Loucy (cell line): ENCODE data around the gene GRAPL.
"Not testable (repeated sequence)": the region's sequence is repeated elsewhere in the genome, so short reads cannot be mapped to it uniquely, and the experiment has no call there.

Source experiments
- H2AFZ ChIP-seq: fragments of 200-600 bp; sonication (generic); 2 replicates; pipeline ENCODE4 v1.6.0; 2016; ENCODE audit warnings: antibody characterized with exemption, mild to moderate bottlenecking, low read length, moderate library complexity
- H3F3A ChIP-seq: fragments of 200-600 bp; 2 replicates; pipeline ENCODE4 v1.6.0; 2016; ENCODE audit warnings: antibody characterized with exemption, low read depth, mild to moderate bottlenecking
- H3K27me3 ChIP-seq: fragments of 200-600 bp; sonication (generic); 2 replicates; pipeline ENCODE4 v1.6.1; 2014; ENCODE audit warnings: low read length, mild to moderate bottlenecking; ENCODE audit not compliant: insufficient read depth, poor library complexity, severe bottlenecking
- H3K36me3 ChIP-seq: fragments of 200-600 bp; sonication (generic); 2 replicates; pipeline ENCODE4 v1.6.1; 2016; ENCODE audit warnings: low read length; ENCODE audit not compliant: insufficient read depth
- H3K4me1 ChIP-seq: fragments of 200-600 bp; sonication (generic); 2 replicates; pipeline ENCODE4 v1.5.1; 2014; ENCODE audit warnings: low read length, mild to moderate bottlenecking; ENCODE audit not compliant: insufficient read depth, poor library complexity, severe bottlenecking
- H3K4me2 ChIP-seq: fragments of 200-600 bp; sonication (generic); 2 replicates; pipeline ENCODE4 v1.6.0; 2014; ENCODE audit warnings: antibody characterized with exemption, low read length, low read depth, mild to moderate bottlenecking; ENCODE audit not compliant: poor library complexity, severe bottlenecking
- H3K4me3 ChIP-seq: fragments of 200-600 bp; sonication (generic); 2 replicates; pipeline ENCODE4 v1.5.1; 2014; ENCODE audit warnings: low read length, mild to moderate bottlenecking, mixed read lengths; ENCODE audit not compliant: poor library complexity, severe bottlenecking
- H3K79me2 ChIP-seq: fragments of 200-600 bp; sonication (generic); 2 replicates; pipeline ENCODE4 v1.6.1; 2014; ENCODE audit warnings: low read length; ENCODE audit not compliant: insufficient read depth
- H3K9ac ChIP-seq: fragments of 200-600 bp; sonication (generic); 2 replicates; pipeline ENCODE4 v1.6.0; 2014; ENCODE audit warnings: mild to moderate bottlenecking, low read depth, low read length, moderate library complexity; ENCODE audit not compliant: poor library complexity, severe bottlenecking
- H3K9me2 ChIP-seq: fragments of 200-600 bp; sonication (generic); replicated peaks from 2 replicates; pipeline ENCODE4 v1.6.1; 2016; ENCODE audit warnings: low read depth, low read length, mixed read lengths
- H3K9me3 ChIP-seq: fragments of 200-600 bp; sonication (generic); 2 replicates; pipeline ENCODE4 v1.6.1; 2014; ENCODE audit warnings: mild to moderate bottlenecking, antibody characterized with exemption, low read length, low read depth; ENCODE audit not compliant: insufficient read depth
- H4K20me1 ChIP-seq: fragments of 200-600 bp; sonication (generic); 2 replicates; pipeline ENCODE4 v1.6.0; 2014; ENCODE audit warnings: antibody characterized with exemption, low read length, mild to moderate bottlenecking; ENCODE audit not compliant: insufficient read depth, poor library complexity, severe bottlenecking

Gene GRAPL

GRCh38 chr17:19158478-19158877, 31.1 kb downstream of the GRAPL start:
- not testable (repeated sequence) for H3K9ac ChIP-seq, H3K9me3 ChIP-seq, H2AFZ ChIP-seq

GRCh38 chr17:19158938-19159337, 31.5 kb downstream of the GRAPL start:
- not testable (repeated sequence) for H3K9me3 ChIP-seq, H3K9me2 ChIP-seq, H3K9ac ChIP-seq, H4K20me1 ChIP-seq, H3K27me3 ChIP-seq, H3K79me2 ChIP-seq, H3K4me2 ChIP-seq, H3F3A ChIP-seq, H3K36me3 ChIP-seq, H2AFZ ChIP-seq, H3K4me3 ChIP-seq, H3K4me1 ChIP-seq

More at GRCh38 chr17:19158478-19158877, 31.1 kb downstream of the GRAPL start:
- not testable (repeated sequence) for H3K4me3 ChIP-seq, H3K36me3 ChIP-seq, H3K4me1 ChIP-seq, H3K27me3 ChIP-seq, H3K9me2 ChIP-seq, H3K79me2 ChIP-seq, H4K20me1 ChIP-seq, H3K4me2 ChIP-seq, H3F3A ChIP-seq

GRCh38 chr17:19161308-19162107, 34.1 kb downstream of the GRAPL start:
- not testable (repeated sequence) for H3K9me2 ChIP-seq, H3K36me3 ChIP-seq, H4K20me1 ChIP-seq, H3K9me3 ChIP-seq, H3F3A ChIP-seq, H2AFZ ChIP-seq, H3K4me3 ChIP-seq, H3K4me2 ChIP-seq, H3K4me1 ChIP-seq, H3K27me3 ChIP-seq, H3K79me2 ChIP-seq, H3K9ac ChIP-seq

GRCh38 chr17:19162384-19163216, 35.2 kb downstream of the GRAPL start:
- H3K27me3 ChIP-seq, H3K36me3 ChIP-seq, H3K9ac ChIP-seq, H3F3A ChIP-seq, H4K20me1 ChIP-seq, H3K9me2 ChIP-seq, H3K4me3 ChIP-seq, H3K4me2 ChIP-seq, H3K9me3 ChIP-seq, H3K4me1 ChIP-seq, H3K79me2 ChIP-seq, H2AFZ ChIP-seq: not testable (repeated sequence)

- H3K36me3 ChIP-seq, H3K79me2 ChIP-seq, H3K4me2 ChIP-seq, H3K27me3 ChIP-seq, H3K9ac ChIP-seq, H3K9me3 ChIP-seq, H3F3A ChIP-seq, H2AFZ ChIP-seq, H4K20me1 ChIP-seq, H3K9me2 ChIP-seq, H3K4me3 ChIP-seq, H3K4me1 ChIP-seq: not testable (repeated sequence)
These were observed 47.0 kb downstream of the GRAPL start for GRCh38 chr17:19174422-19174821.

- not testable (repeated sequence) for H2AFZ ChIP-seq, H3K79me2 ChIP-seq, H4K20me1 ChIP-seq, H3K4me2 ChIP-seq, H3F3A ChIP-seq, H3K9me3 ChIP-seq, H3K9ac ChIP-seq, H3K9me2 ChIP-seq, H3K4me3 ChIP-seq, H3K36me3 ChIP-seq, H3K4me1 ChIP-seq, H3K27me3 ChIP-seq
These were observed 48.0 kb downstream of the GRAPL start for GRCh38 chr17:19175410-19175809.

- H3K9me3 ChIP-seq, H3K27me3 ChIP-seq, H3K79me2 ChIP-seq, H3K4me3 ChIP-seq, H3K4me2 ChIP-seq, H3K36me3 ChIP-seq, H4K20me1 ChIP-seq, H3F3A ChIP-seq, H3K9ac ChIP-seq, H3K9me2 ChIP-seq, H2AFZ ChIP-seq, H3K4me1 ChIP-seq: not testable (repeated sequence)
These were observed 53.9 kb downstream of the GRAPL start for GRCh38 chr17:19181040-19181875.
